ENCODE measurements around the gene NSUN2.

DNA sequence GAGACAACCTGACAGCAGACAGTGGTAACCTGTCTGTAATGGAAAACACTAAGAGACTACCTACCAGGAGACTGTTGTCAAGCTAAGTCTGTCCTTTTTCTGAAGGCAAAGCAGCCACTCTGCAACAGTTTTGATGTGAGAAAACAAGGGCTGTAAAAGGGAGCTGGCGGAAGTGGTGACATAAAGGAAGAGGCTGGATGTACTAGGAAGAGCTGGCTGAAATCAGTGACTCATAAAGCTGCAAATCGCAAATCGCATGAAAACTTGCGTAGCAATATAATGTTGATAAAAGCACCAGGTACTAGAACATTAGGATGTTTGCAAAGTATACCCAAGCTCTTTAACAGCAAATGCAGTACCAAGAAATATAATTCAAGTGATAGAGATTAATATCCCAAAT, 1.4 kb downstream of the NSUN2 start:
- TF ChIP-seq, protein P1, sequence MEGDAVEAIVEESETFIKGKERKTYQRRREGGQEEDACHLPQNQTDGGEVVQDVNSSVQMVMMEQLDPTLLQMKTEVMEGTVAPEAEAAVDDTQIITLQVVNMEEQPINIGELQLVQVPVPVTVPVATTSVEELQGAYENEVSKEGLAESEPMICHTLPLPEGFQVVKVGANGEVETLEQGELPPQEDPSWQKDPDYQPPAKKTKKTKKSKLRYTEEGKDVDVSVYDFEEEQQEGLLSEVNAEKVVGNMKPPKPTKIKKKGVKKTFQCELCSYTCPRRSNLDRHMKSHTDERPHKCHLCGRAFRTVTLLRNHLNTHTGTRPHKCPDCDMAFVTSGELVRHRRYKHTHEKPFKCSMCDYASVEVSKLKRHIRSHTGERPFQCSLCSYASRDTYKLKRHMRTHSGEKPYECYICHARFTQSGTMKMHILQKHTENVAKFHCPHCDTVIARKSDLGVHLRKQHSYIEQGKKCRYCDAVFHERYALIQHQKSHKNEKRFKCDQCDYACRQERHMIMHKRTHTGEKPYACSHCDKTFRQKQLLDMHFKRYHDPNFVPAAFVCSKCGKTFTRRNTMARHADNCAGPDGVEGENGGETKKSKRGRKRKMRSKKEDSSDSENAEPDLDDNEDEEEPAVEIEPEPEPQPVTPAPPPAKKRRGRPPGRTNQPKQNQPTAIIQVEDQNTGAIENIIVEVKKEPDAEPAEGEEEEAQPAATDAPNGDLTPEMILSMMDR (conservative IDR thresholded peaks at IDR 0.05): no peak
- no peak for TF ChIP-seq EZH2 (IDR thresholded peaks at IDR 0.05; ENCODE audit: low read depth)
